GM21381 (cell line): ENCODE results near the gene NET1.
"Not testable (repeated sequence)": the region's sequence is repeated elsewhere in the genome, so short reads cannot be mapped to it uniquely, and the experiment has no call there.

Source experiments
- ATAC-seq: cut with Tn5 transposase; IDR thresholded peaks from one replicate; pipeline ENCODE4 v1.9.1; 2021; ENCODE audit warnings: mild to moderate bottlenecking, moderate library complexity; ENCODE audit not compliant: unreplicated experiment

The NET1 gene

GRCh38 chr10:5399332-5399731 is 13.0 kb upstream of the NET1 start:
- ATAC-seq: no peak

DNA sequence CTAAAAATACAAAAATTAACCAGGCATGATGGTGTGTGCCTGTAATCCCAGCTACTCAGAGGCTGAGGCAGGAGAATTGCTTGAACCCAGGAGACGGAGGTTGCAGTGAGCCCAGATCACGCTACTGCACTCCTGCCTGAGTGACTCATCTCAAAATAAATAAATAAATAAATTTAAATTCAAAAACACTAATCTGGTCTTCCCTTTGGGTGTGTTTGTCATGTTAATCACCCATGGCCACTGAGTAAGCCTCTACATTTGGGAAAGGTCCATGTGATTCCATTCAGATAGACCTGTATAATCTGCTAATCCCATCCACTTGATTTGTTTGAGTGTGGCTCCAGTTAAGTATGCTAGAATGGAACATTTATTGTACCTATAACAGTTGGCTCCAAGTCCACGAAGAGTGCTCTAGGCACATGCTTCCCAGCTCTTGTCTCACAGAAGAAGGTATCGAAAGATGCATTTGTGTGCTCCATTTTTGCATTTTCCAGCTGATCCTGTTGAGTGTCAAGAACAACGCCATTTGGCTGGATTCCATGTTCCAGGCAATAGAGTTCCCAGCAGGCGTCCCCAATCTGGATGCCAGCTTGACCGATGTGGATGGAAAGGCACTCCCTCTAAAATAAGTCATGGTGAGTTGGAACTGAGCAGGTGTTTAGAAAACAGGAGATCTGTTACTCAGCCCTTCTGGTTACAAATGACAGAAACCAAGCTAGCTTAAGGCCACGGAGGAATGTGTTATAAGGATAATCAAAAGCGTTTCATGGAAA is 11.7 kb upstream of the NET1 start:
- ATAC-seq: no peak

DNA sequence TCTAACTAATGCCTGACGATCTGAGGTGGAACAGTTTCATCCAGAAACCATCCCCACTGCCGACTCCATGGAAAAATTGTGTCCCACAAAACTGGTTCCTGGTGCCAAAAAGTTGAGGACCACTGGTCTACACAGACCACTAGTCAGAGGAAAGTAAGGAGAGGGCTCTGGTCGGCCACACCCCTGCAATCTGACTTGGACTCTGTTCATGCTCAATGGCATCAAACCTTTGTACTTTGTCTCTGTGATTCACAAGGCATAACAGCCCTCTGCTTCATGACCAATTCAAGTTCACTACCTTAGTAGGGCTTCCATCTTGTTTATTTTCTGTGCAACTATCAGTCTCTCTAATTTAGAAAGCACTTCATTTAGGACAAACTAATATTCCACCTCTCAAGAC is 9.6 kb upstream of the NET1 start:
- no peak for ATAC-seq

DNA sequence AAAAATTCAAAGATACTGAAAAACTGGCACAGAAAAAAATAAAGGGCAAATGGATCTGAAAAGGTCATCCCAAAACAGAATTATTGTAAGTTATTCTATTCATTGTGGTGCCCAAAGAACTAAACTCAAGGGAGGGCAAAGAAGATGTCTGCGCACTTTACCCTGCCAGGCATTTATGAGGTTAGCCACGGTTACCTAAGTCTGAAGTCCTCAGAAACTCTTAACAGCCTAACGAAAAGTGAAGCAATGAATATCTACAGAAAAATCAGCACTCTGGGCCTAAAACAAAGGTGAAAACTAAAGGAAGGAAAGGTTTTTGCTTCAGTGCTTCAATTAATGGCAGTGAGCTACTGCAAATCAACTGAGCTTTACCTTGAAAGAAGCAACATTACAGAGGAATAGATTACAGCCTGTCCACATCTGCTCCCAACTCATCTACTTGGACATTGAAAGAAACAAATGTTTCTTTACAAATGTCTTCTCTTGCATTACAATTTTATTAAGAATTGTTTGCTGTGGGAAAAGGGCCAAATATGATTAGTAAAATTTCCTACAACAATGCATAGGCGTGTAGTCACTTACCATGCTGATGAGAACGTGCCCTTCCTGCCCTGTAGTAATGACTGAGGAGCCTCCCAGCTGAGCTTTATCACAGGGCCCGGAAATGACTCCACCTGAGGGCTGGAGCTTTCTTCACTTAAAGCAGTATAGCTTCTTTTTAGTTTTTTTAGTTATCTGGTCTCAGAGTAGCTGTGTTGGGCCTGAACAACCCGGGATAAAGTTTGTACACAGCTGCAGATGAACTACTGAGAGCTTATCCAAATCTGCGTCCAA is 7.9 kb upstream of the NET1 start, which contains the start of gene TUBAL3:
Gene TUBAL3, minus strand, starts transcription at position 621 of the 834 bp plus-strand sequence. Its CDS starts 36 bp downstream, at position 585.
- ATAC-seq: no peak

DNA sequence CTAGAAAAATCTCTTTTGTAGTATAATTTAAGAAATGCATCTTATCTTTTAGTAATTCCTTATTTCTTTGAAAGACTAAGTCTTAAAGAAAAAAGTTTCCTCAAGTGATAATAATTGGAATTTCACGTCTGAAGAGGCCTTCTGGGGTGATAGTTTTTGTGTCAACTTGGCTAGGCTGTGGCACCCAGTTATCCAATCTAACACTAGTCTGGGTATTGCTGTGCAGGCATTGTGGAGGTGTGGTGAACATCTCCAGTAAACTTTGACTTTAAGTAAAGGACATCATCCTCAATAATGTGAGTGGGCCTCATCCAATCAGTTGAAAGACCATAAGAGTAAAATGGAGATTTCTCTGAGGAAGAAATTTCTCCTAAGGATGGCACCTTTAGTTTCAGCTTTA is 5.4 kb upstream of the NET1 start:
- ATAC-seq: no peak

DNA sequence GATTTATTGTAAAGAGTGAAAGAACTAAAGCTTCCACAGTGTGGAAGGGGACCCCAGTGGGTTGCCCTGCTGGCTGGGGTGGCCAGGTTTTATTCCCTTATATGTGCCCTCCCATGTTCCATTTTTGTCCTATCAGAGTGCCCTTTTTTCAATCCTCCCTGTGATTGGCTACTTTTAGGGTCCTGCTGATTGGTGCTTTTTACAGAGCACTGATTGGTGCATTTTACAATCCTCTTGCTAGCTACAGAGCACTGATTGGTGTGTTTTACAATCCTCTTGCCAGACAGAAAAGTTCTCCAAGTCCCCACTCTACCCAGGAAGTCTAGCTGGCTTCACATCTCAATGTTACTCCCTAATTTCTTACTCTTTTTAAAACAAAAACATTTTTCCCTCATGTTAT is 1.6 kb upstream of the NET1 start:
- ATAC-seq: not testable (repeated sequence)

DNA sequence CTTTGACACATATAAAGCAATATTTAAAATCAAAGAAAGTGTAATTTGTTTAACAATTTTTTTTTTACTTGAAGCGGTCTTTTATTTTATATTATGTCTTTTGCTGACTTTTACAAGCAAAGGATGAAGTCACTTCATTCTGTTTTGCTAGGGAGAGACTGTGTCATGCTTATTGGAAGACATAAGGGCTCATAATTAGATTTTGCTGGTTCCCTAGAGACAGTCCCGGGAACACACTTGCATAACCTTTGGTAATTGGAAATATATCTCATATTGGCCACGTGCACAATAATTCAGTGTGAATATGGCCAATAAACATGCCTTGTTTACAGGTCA is 448 bp upstream of the NET1 start:
- ATAC-seq: no peak

DNA sequence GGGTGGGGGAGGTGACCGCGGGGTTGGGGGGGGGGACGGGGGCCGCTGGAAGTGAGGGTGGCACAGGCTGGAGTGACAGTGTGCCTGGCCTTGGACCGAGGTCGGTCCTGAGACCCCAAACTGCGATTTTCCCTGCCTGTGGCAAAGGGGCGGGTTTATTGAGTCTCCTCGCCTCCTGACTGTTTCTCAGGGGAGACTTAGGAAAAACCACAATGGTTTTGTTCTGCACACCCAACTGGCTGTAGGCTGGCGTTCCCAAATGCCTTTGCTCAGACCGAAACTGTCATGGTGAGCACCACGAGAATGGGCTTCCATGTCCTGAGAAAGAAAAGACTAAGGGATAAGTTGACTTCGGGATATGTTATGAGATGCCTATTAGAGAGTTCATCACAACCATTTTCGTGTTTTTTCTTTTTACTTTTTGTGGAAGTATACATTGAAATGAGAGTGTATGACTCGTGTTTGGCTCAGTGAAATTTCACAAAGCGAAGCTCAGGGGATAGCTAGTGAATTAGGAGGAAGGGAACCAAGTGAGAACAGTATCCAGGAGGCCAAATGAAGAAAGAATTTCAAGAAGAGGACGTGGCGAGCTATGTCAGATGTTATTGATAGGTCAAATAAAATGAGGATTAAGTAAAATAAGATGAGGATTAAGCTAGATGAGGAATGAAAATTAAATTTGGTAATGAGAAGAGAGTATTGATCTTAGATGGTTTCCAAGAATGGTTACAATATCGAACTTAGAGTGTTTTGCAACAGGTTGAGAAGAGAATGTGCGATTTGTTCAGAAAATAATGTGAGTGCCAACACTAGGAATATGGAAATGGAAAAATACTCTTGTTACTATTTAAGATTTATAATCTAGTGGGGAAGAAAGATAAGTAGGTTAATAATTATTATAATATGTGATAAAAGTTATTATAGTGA is 918 bp downstream of the NET1 start:
- ATAC-seq: no peak

DNA sequence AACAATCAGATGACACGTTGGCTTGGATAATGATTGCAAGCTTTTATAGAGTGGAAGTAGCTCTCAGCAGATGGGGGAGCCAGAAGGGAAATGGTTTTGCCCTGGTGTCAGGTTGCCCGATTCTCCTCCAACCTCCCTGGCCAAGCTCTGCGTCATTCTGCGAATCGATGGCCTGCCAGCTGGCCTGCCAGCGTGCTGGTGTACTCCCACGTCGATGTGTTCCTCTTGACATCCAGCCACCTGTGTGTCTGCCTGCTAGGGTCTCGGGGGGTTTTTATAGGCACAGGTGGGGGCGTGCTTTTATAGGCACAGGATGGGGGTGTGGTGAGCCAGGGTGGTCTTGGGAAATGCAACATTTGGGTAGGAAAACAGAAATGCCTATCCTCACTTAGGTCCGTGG is 4.6 kb downstream of the NET1 start:
- no peak for ATAC-seq

DNA sequence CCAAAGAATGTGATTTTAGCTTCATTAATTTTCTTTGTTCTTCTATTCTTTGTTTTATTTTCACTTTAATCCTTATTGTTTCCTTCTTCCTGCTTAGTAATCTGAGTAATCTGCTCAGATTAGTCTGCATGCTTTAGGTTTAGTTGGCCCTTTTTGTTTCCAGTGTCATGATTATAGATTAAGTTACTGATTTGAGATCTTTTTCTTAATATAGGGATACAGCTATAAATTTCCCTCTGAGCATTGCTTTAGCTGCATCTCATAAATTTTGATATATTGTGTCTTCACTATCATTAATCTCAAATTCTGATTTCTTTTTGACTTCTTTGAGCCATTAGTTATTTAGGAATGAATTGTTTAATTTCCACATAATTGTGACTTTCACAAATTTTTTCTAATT is 6.2 kb downstream of the NET1 start:
- no peak for ATAC-seq

DNA sequence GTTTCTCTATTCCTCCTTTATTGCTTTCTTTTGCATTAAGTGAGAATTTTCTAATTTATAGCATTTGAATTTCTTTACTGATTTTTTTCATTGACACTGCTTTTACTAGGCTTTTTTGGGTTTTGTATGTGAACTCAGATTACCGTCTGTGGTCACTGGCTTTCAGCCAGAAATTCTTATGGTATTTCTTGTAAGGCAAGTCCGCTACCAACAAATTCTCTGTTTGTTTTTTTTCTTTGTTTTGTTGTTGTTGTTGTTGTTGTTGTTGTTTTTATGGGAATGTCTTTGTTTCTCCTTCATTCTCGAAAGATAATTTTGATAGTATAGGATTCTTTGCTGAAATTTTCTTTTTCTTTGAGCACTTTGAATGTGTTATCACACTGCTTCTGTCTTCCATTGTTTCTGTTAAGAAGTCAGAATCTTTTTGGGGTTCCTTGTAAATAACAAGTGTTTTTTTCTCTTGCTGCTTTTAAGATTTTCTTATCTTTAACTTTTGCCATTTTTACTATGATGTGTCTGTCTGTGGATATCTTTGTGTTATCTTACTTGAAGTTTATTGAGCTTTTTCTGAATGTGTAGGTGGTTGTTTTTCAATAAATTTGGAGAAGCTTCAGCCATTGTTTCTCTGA is 7.2 kb downstream of the NET1 start:
- no peak for ATAC-seq

DNA sequence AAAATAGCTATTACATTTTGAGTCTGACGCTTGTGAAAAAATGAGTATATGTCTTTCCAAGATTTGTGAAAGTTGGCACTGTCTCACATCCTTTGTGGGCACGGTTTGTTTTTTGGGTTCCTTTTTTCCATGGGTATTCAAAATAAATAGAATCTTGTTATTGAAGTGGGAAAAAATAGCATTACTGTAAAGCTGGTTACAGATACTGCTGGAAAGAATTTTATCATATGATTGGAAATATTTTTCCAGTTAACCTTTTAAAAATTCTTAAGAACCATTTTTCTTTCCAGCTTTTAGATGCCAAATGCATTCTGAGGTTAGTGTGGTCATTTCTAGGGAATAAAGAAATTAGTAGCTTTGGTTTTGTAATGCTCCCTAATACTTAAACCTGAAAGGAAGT is 11.4 kb downstream of the NET1 start:
- ATAC-seq: no peak

DNA sequence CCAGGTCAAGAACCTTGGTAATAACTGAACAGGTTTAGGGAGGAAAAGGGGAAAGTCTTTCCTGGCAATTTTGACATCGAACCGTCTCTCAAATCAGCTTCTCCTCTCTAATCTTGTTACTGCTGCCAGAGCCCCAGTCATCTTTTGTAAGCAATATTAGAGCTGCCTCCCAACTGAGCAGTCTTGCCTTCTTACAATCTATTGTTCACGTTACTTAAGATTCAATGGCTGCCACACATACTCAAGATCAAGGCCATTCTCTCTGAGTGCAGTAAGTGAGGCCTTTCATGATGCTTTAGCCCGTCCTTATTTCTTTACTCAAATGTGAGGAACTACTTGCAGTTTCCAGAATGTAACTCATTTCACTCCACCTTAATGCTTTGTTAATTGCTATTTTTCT is 12.4 kb downstream of the NET1 start:
- ATAC-seq: no peak

DNA sequence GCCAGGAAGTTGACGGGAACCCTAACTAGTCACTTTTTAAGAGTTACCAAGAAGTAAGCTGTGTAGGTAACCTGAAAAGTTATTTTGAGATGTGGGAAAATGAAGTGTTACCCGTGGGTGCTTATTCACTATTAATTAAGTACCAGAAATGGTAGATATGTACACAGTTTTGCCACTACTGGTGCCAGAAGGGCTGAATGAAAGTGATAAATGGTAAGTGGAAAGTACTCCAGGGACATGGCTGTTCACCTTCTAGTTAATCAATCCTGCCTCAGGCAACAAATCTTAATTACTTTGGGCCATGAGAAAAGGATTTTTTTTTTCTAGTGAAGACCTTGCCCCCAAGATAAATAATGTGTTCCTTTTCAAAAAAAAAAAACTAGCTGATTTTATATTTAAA is 15.8 kb downstream of the NET1 start:
- ATAC-seq: no peak

GRCh38 chr10:5433182-5433581 is 20.8 kb downstream of the NET1 start:
- ATAC-seq: no peak

DNA sequence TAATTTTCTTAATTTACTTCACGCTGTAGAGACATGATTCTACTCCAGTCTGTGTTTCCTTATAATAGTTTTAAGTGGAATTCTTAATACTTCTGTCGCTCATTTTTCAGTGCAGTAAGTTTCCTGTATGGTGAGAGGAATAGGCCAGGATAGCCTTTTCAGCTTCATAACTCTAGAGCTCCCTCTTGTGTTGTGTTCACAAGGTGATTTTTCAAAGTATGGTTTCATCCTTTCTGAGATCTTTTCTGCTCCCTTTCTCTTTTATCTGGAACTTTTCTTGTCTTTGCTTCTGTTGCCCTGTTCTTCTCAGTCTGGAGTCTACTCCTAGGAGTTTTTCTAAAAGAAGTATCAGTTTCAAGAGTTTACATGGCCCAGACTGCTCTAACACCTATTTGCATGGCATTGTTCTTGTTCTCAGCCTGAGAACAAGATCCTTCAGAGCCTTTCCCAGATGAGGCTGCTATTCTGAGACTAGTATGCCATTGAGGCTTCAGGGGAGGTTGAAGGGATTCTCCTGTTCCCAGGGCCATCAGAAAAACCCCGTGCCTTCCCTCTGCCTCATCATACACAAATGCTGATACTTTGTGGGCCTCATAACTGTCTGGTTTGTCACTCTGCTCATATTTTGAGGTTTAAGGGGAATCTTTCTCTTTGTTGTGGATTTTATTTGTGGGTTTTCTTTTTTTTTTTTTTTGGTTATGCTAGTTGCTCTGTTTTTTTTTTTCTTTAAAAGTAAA is 21.8 kb downstream of the NET1 start:
- no peak for ATAC-seq

GRCh38 chr10:5435328-5435727 is 23.0 kb downstream of the NET1 start:
- no peak for ATAC-seq

GRCh38 chr10:5440206-5440605 is 27.8 kb downstream of the NET1 start:
- ATAC-seq: no peak

GRCh38 chr10:5441106-5441505 is 28.7 kb downstream of the NET1 start:
- no peak for ATAC-seq
